Measurements from ENCODE around the gene FBXO27.

GRCh38 chr19:39052846-39053245, 20.5 kb upstream of the FBXO27 start:
- TF ChIP-seq POLR2AphosphoS5 (IDR thresholded peaks at IDR 0.05; ENCODE audit: low read depth, low read length) (no peak), POLR2A (IDR thresholded peaks at IDR 0.05; ENCODE audit: low read depth, low read length) (no peak), TAF1 (IDR thresholded peaks at IDR 0.05; ENCODE audit: borderline replicate concordance, low read depth, low read length) (no peak)

Measured in GM12892 (cell line).